Fibroblast of skin of left quadriceps (primary cell): ENCODE measurements around the gene REEP3.

Experiments
- DNase-seq, 2 experiments: peaks; one replicate each; pipeline ENCODE4 v3.0.0-alpha.2; 2013; ENCODE audit warnings: low read depth in 2 of 2

The REEP3 gene

GRCh38 chr10:63506554-63506953 is 14.6 kb upstream of the REEP3 start:
- DNase-seq: no peak

DNA sequence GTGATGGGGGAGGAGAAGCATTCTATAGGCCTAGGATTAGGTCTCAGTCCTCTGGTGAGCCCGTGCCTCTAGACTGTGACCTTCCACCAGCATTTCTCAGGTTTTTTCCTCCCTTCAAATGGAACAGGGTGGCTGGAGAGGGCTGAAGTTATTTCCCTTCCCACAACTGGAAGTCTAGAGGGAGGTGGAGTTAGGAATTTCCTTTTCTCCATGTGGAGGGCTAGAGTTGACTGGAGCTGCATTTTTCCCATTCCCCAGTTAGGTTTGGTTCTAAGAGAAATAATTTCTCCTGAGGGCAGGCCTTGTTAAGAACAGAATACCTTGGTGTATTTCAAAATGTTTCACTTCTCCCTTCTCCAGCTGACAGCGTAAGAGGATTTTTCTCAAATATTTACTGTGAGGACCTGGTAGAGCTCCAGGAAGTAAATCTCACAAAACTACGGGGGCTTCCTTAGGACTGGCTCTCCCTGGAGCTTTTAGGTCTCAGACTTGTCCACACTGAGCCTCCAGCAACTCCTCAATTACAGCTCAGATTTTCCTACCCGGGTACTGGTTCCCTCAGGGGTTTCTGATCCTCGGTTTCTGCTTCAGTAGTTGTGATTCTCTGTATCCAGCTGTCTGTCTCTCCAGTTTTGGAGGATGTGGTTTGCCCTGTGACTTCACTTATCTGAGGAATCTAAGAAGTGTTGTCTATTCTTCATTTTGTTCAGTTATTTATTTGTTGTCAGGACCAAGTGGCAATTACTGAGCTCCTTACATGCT is 6.0 kb upstream of the REEP3 start:
- peak in 1 of 2 experiments; percentile 15 for DNase-seq

DNA sequence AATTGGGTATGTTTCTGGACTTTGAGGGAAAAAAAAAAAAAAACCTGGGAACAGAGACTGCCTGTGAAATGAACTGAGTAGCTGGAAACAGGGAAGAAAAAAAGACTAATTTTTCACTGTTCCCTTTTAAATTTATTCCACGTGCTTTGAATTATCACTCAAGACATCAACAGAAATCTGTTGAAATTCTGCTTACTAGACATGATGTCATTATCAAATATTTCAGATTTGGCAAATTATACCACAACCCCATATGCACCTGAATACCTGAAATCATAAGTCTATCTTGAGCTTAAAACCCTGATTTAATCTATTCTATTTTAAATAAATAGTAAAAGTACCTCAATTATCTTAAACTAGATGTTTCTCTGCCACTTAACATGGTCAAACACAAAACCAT is 5.0 kb upstream of the REEP3 start:
- DNase-seq: no peak

DNA sequence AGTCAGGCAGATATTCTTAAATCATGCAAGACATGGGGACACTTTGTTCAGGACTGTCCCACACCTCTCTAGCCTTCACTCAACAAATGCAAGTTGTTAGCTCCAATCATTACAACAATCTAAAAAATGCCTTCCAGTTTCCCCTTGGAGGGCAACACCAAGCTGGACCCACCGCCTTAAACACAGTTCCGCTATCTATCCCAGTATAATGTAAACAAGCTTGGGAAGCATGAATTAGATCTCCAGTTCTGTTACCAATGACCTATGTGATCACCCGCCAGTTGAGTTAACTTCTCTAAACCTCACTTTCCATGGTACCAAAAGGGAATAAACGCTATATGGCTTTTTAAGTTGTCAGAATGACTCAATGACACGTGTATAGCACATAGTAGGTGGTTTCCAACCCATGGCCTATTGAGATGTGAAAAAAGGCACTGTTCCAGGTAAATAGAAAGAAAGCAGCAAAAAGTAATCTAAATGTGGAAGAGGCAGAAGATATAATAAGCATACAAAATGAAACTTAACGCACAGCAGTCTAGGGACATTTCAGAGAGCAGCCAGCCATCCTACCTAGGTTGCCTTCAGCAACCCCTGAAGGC is 2.4 kb upstream of the REEP3 start:
- no peak for DNase-seq

DNA sequence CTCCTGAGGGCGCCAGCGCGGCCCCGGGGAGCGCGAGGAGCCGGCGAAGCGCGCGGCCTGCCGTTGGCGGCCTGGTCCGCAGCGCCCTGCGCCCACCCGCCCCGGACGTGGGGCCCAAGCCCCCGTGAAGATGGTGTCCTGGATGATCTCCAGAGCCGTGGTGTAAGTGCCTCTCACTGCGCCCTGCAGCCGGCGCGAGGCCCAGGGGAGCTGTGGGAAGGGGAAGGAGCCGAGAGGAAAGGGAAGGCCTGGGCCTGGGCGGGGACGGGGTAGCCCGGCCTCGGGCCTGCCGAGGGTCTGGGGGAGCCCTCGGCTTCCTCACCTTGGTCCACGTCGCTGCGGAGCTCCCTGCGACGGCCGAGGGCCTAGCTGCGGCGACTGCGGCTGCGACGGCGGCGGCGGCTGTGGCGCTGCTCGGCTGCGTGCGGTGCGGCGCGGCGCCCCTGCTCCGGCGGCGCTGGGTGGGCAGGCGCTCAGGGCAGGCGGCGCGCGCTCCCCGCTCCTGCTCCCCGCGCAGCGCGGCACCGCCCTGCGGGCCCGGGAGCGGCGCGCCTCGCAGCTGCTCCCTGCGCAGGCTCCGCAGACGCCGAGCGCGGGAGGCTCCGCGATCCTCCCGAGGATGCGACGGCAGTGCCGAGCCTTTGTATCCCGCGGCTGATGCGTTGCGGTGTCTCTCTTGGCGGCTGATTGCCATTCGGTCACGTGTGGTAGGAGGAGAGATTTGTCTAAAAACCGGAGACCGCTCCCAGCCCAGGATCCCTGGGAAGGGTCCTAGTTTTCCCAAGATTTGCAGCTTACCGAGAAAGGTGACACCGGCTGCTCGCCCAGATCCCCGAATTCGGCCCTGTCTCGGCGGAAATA is 445 bp downstream of the REEP3 start:
- peak; percentile 48 to 55 for DNase-seq

DNA sequence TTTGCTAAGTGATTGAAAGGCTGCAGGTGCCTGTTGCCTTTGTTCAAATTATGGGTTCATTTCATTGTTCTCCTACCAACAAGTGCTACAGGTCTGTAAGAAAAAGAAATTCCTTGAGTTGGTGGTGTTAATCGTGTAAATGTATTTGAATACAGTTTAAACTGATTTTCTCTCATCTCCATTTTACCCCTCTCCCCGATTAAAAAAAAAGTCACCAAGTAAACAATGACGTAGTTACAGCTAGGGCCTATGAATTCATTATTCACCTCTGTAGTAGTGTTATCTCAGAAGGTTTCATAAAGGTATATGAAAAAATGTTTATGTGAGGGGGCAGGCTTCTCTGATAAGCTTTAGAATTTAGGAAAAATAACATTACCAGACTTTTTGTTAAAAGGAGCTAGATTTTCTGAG is 1.1 kb downstream of the REEP3 start:
- no peak for DNase-seq

- no peak for DNase-seq
Observed at GRCh38 chr10:63522995-63523394, 1.8 kb downstream of the REEP3 start.

DNA sequence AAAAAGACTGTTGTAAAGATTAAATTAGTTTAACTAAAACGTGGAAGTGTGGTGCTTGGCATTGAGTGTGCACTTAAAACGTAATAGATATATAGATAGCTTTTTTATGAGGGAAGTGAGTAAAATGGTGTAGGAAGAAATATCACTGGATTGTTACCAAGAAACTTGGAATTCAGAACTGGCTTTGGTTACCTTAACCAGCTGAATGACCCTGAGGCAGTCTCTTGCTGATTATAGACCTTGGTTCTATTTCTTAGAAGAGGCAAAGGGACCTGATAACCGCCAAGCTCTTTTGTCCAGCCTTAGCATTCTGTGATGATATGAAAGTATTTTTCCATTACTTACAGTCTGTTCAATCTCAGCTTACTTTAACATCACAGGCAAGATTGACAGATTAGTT is 3.8 kb downstream of the REEP3 start:
- DNase-seq: no peak

DNA sequence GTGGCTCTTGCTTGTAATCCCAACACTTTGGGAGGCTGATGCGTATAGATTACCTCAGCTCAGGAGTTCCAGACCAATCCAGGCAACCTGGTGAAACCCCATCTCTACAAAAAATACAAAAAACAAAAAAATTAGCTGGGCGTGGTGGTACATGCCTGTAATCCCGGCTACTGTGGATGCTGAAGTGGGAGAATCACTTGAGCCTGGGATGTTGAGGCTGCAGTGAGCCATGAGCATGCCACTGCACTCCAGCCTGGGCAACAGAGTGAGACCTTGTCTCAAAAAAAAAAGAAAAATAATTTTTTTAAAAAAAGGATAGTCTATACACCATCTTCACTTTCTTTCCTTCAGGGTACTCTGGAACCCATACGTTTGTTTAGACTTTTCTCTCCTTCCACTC is 6.2 kb downstream of the REEP3 start:
- no peak for DNase-seq

DNA sequence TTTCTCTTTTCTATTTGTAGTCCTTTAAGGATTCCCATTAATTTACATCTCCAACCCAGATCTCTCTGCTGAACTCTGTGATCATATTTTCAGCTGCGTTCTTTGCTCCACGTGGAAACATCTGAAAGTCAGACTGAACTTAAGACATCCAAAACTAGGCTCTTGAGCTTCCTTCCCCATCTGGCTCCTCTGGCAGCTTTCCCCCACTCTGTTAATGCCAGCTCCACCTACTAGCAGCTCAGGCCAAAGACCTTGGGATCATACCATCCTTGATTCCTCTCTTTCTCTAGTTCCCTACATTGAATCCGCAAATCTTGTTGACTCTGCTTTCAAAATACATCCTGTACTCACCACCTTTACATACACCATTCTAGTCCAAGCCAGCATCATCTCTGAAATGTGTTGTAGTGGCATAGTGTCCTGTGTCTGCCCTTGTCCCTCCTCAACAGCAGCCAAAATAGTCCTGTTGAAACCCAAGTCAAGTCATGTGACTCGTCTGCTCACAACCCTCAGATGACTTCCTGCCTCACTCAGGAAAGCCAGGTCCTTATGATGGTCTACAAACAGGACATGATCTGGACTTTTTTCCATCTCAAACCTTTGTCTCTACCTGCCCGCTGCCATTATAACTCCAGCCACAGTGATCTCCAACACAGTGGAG is 7.0 kb downstream of the REEP3 start:
- no peak for DNase-seq

GRCh38 chr10:63530409-63530808 is 9.2 kb downstream of the REEP3 start:
- DNase-seq: no peak

DNA sequence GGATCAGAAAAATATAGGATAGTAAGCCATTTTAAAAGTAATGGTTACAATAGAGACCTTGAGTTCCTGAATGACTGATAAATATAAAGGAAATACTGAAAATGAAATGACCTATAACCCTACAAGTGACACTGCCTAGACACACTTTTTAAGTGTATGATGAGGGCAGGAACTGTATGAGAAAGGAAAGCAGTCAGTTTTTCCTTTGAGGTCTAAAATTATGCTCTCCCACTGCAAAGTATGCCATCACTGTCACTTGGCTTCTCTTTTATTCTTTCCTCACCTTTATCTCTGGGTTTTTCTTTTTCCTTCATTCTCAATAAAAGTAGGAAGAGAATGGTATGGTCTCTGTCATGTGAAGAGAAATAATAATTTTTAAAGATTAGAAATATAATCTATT is 13.5 kb downstream of the REEP3 start:
- DNase-seq: no peak

GRCh38 chr10:63536698-63537097 is 15.5 kb downstream of the REEP3 start:
- DNase-seq: no peak

GRCh38 chr10:63537536-63537935 is 16.3 kb downstream of the REEP3 start:
- no peak for DNase-seq

DNA sequence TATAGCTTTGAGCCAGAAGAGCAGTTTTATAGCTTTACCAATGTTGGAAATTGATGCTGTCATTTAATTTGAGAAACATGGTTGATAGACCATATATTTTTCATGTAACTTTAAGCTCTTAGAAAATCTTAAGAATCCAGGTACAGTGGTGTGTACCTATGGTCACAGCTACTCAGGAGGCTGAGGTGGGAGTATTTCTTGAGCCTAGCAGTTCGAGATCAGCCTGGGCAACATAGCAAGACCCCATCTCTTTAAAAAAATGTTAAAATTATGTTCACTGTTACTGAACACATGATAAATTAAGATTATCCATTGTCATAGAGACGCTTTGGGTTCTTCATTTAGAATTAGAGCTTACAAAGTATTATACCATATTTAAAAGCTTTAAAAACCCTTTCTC is 18.2 kb downstream of the REEP3 start:
- DNase-seq: no peak

GRCh38 chr10:63539994-63540393 is 18.8 kb downstream of the REEP3 start:
- no peak for DNase-seq

DNA sequence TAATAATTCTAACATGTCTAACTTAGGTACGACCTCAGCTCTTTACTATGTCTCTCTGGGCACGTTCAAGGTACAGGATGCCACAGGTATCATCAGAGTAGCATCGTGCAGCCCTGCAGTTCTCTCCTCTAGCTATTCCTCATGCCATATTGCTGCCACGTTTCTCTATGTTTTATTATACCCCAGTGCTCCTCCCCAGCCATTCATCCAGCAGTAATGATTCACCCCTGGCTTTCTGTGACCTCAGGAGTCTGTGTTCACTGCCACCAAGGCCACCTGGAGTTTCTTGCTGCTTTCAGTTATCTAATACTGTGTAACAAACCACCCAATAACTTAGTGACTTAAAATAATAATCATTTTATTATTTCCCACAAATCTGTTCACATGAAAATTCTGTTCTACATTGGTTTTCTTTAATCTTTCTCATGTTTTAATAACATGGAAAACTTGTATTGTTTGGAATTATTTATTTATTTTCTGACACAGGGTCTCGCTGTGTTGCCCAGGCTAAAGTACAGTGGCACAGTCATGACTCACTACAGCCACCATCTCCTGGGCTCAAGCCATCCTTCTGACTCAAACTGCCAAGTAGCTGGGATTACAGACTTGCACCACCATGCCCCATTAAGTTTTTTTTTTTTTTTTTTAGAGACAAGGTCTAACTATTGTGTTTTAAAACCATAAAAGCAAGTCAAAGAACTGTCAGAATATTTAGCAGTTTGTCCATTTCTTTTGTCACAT is 21.8 kb downstream of the REEP3 start:
- no peak for DNase-seq

- no peak for DNase-seq
Observed at GRCh38 chr10:63543576-63543962, 22.4 kb downstream of the REEP3 start.

GRCh38 chr10:63544418-63544817 is 23.2 kb downstream of the REEP3 start:
- DNase-seq: no peak

DNA sequence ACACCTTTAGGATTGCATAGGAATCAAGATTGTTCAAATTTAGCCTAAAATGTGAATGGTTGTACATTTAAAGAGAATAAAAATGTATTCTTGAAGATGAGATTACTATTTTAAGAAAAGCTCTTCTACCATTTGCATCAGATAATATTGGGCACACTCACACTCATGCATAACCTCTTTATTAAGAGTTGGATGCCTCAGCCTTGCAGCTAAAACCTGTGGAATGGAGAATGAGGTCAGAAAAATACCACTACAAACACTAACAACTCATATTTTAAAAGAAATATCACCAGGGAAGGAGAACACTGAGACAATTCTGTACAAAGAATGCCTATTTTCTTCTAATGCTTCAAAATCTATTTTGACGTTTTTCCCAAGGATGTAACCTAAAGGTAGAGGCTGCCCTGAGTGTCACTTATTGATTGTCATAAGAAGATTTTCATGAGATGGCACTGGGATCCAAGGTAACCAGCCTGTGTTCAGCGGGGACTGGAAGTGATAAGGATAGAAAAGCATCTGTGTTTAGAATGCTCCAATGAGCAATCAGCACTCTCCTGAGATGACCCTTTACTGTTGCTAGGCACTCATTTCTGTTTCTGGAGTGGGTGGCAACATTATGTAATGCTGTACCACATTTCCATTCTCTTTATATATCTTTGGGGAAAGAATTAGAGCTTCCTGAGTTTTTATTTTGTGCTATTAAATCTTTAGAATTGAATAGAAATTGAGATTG is 26.6 kb downstream of the REEP3 start:
- no peak for DNase-seq

DNA sequence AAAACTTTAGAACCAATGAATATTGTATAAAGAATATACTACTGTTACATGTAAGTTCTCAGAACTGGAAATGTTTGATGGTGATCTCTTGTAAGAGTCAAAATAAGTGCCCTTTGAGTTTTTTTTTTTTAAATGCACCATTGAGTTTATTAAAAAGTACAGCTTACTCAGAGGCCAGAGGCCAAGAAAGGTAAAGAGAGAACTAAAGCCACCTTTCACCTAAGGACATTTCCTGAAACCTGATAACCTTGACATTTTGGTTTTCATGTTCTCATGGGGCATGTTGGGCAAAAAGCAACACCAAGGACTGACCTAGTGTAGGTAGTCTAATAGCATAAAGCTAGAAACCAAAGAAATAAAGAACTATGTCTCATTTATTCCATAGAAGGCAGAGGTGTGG is 27.7 kb downstream of the REEP3 start:
- DNase-seq: no peak
